Measurements from ENCODE around the gene PSAPL1.

The PSAPL1 gene

GRCh38 chr4:7395645-7396044 lies 39.1 kb downstream of the PSAPL1 start:
- H3K23ac ChIP-seq (ENCODE audit: low read length) = no peak overlapping the region
- no peaks in the 10 kb centered on the region for H3K27me3 ChIP-seq (ENCODE audit: insufficient read depth, low read length)
- no peak overlapping the region for H3K4me3 ChIP-seq (ENCODE audit: low read depth, low read length)
- no peaks in the 10 kb centered on the region for H3K4me1 ChIP-seq (ENCODE audit: control insufficient read depth in 1 of 2, insufficient read depth in 2 of 2, low read length in 2 of 2)
- no peak overlapping the region for H3K4me2 ChIP-seq (ENCODE audit: low read length)
- no CpG with 5 or more reads among the region's 8 CpGs for WGBS (ENCODE audit: extremely low coverage, insufficient coverage, insufficient read length)
- peaks cover 3% of the 10 kb centered on the region for H3K9me3 ChIP-seq (ENCODE audit: insufficient read depth, low read depth, low read length)
- no peak overlapping the region for H2AK5ac ChIP-seq (ENCODE audit: low read length)
- H3K79me2 ChIP-seq (ENCODE audit: control insufficient read depth, insufficient read depth, low read length, poor library complexity) = no peaks in the 10 kb centered on the region
- no peak overlapping the region for H2AFZ ChIP-seq (ENCODE audit: insufficient read depth, low read length, poor library complexity)
- H3K79me1 ChIP-seq (ENCODE audit: low read length) = no peaks in the 10 kb centered on the region
- no peak overlapping the region for H4K8ac ChIP-seq (ENCODE audit: low read depth, low read length)
- no peak overlapping the region for H3K27ac ChIP-seq (ENCODE audit: low read depth, low read length)
- no peak overlapping the region for H2BK5ac ChIP-seq (ENCODE audit: low read depth, low read length, poor library complexity)
- H3K4ac ChIP-seq (ENCODE audit: low read depth, low read length) = no peak overlapping the region
- H3K36me3 ChIP-seq (ENCODE audit: control insufficient read depth in 1 of 2, insufficient read depth in 2 of 2, low read length in 2 of 2) = no peaks in the 10 kb centered on the region
- no peak overlapping the region for H2BK12ac ChIP-seq (ENCODE audit: low read length)
- H3K18ac ChIP-seq (ENCODE audit: low read length) = no peak overlapping the region
- no peak overlapping the region for H4K91ac ChIP-seq (ENCODE audit: low read depth, low read length)
- H4K12ac ChIP-seq (ENCODE audit: low read depth, low read length) = no peak overlapping the region
- no peak overlapping the region for H3K14ac ChIP-seq (ENCODE audit: low read length)
- DNase-seq = no peak
- no peak overlapping the region for H3K9ac ChIP-seq (ENCODE audit: low read length)
- no peak overlapping the region for H2BK120ac ChIP-seq (ENCODE audit: insufficient read depth, low read length, poor library complexity)

- Histone ChIP-seq H4K91ac (ENCODE audit: low read depth, low read length) (no peak overlapping the region), H2BK120ac (ENCODE audit: insufficient read depth, low read length, poor library complexity) (no peak overlapping the region), H3K27me3 (ENCODE audit: insufficient read depth, low read length) (no peaks in the 10 kb centered on the region), H3K79me2 (ENCODE audit: control insufficient read depth, insufficient read depth, low read length, poor library complexity) (no peaks in the 10 kb centered on the region), H3K23ac (ENCODE audit: low read length) (no peak overlapping the region), H3K4me2 (ENCODE audit: low read length) (no peak overlapping the region), H2AK5ac (ENCODE audit: low read length) (no peak overlapping the region), H2AFZ (ENCODE audit: insufficient read depth, low read length, poor library complexity) (no peak overlapping the region), H3K18ac (ENCODE audit: low read length) (no peak overlapping the region), H4K12ac (ENCODE audit: low read depth, low read length) (no peak overlapping the region), H2BK5ac (ENCODE audit: low read depth, low read length, poor library complexity) (no peak overlapping the region), H3K4me3 (ENCODE audit: low read depth, low read length) (no peak overlapping the region), H3K79me1 (ENCODE audit: low read length) (no peaks in the 10 kb centered on the region), H3K14ac (ENCODE audit: low read length) (no peak overlapping the region), H4K8ac (ENCODE audit: low read depth, low read length) (no peak overlapping the region), H2BK12ac (ENCODE audit: low read length) (no peak overlapping the region), H3K9ac (ENCODE audit: low read length) (no peak overlapping the region), H3K9me3 (ENCODE audit: insufficient read depth, low read depth, low read length) (peaks cover 3% of the 10 kb centered on the region), H3K4ac (ENCODE audit: low read depth, low read length) (no peak overlapping the region), H3K36me3 (ENCODE audit: control insufficient read depth in 1 of 2, insufficient read depth in 2 of 2, low read length in 2 of 2) (no peaks in the 10 kb centered on the region), H3K4me1 (ENCODE audit: control insufficient read depth in 1 of 2, insufficient read depth in 2 of 2, low read length in 2 of 2) (no peaks in the 10 kb centered on the region), H3K27ac (ENCODE audit: low read depth, low read length) (no peak overlapping the region)
- no peak for DNase-seq
- no CpG with 5 or more reads among the region's 21 CpGs for WGBS (ENCODE audit: extremely low coverage, insufficient coverage, insufficient read length)
Observed at GRCh38 chr4:7394681-7395451, 39.9 kb downstream of the PSAPL1 start.

- no CpG with 5 or more reads among the region's 29 CpGs for WGBS (ENCODE audit: extremely low coverage, insufficient coverage, insufficient read length)
- H2BK5ac ChIP-seq (ENCODE audit: low read depth, low read length, poor library complexity) = no peak overlapping the region
Observed at GRCh38 chr4:7393601-7394575, 40.8 kb downstream of the PSAPL1 start.

GRCh38 chr4:7392438-7393421 lies 42.0 kb downstream of the PSAPL1 start:
- Histone ChIP-seq H3K79me1 (ENCODE audit: low read length) (no peaks in the 10 kb centered on the region), H3K36me3 (ENCODE audit: control insufficient read depth in 1 of 2, insufficient read depth in 2 of 2, low read length in 2 of 2) (no peaks in the 10 kb centered on the region), H2AK5ac (ENCODE audit: low read length) (no peak overlapping the region), H3K23ac (ENCODE audit: low read length) (no peak overlapping the region), H4K12ac (ENCODE audit: low read depth, low read length) (no peak overlapping the region), H3K4me3 (ENCODE audit: low read depth, low read length) (no peak overlapping the region), H3K18ac (ENCODE audit: low read length) (no peak overlapping the region), H3K4me1 (ENCODE audit: control insufficient read depth in 1 of 2, insufficient read depth in 2 of 2, low read length in 2 of 2) (no peaks in the 10 kb centered on the region), H4K91ac (ENCODE audit: low read depth, low read length) (no peak overlapping the region), H3K9ac (ENCODE audit: low read length) (no peak overlapping the region), H2BK120ac (ENCODE audit: insufficient read depth, low read length, poor library complexity) (no peak overlapping the region), H2BK12ac (ENCODE audit: low read length) (no peak overlapping the region), H3K27me3 (ENCODE audit: insufficient read depth, low read length) (no peaks in the 10 kb centered on the region), H3K4me2 (ENCODE audit: low read length) (no peak overlapping the region), H2AFZ (ENCODE audit: insufficient read depth, low read length, poor library complexity) (no peak overlapping the region), H3K14ac (ENCODE audit: low read length) (no peak overlapping the region), H3K9me3 (ENCODE audit: insufficient read depth, low read depth, low read length) (peaks cover 3% of the 10 kb centered on the region), H3K27ac (ENCODE audit: low read depth, low read length) (no peak overlapping the region), H3K79me2 (ENCODE audit: control insufficient read depth, insufficient read depth, low read length, poor library complexity) (no peaks in the 10 kb centered on the region), H2BK5ac (ENCODE audit: low read depth, low read length, poor library complexity) (no peak overlapping the region), H3K4ac (ENCODE audit: low read depth, low read length) (no peak overlapping the region), H4K8ac (ENCODE audit: low read depth, low read length) (no peak overlapping the region)
- no CpG with 5 or more reads among the region's 32 CpGs for WGBS (ENCODE audit: extremely low coverage, insufficient coverage, insufficient read length)
- peak in 1 of 2 donors; percentile 8 for DNase-seq

More at GRCh38 chr4:7393601-7394575, 40.8 kb downstream of the PSAPL1 start:
- Histone ChIP-seq H4K8ac (ENCODE audit: low read depth, low read length) (no peak overlapping the region), H3K18ac (ENCODE audit: low read length) (no peak overlapping the region), H3K36me3 (ENCODE audit: control insufficient read depth in 1 of 2, insufficient read depth in 2 of 2, low read length in 2 of 2) (no peaks in the 10 kb centered on the region), H3K79me1 (ENCODE audit: low read length) (no peaks in the 10 kb centered on the region), H3K23ac (ENCODE audit: low read length) (no peak overlapping the region), H3K9ac (ENCODE audit: low read length) (no peak overlapping the region), H3K14ac (ENCODE audit: low read length) (no peak overlapping the region), H3K79me2 (ENCODE audit: control insufficient read depth, insufficient read depth, low read length, poor library complexity) (no peaks in the 10 kb centered on the region), H4K12ac (ENCODE audit: low read depth, low read length) (no peak overlapping the region), H2AK5ac (ENCODE audit: low read length) (no peak overlapping the region), H3K27me3 (ENCODE audit: insufficient read depth, low read length) (no peaks in the 10 kb centered on the region), H2BK120ac (ENCODE audit: insufficient read depth, low read length, poor library complexity) (no peak overlapping the region), H3K9me3 (ENCODE audit: insufficient read depth, low read depth, low read length) (no peaks in the 10 kb centered on the region), H4K91ac (ENCODE audit: low read depth, low read length) (no peak overlapping the region), H3K4me2 (ENCODE audit: low read length) (no peak overlapping the region), H2AFZ (ENCODE audit: insufficient read depth, low read length, poor library complexity) (no peak overlapping the region), H2BK12ac (ENCODE audit: low read length) (no peak overlapping the region), H3K27ac (ENCODE audit: low read depth, low read length) (no peak overlapping the region), H3K4ac (ENCODE audit: low read depth, low read length) (no peak overlapping the region), H3K4me1 (ENCODE audit: control insufficient read depth in 1 of 2, insufficient read depth in 2 of 2, low read length in 2 of 2) (no peaks in the 10 kb centered on the region), H3K4me3 (ENCODE audit: low read depth, low read length) (no peak overlapping the region)
- DNase-seq = no peak
